Suppressor macrophage treated with lipopolysaccharide for 1 hour (primary cell): ENCODE measurements around the gene SHC1.

Experiments used
- DNase-seq, 3 donors: peaks; one replicate each; pipeline ENCODE4 v3.0.0-alpha.2; 2020 to 2022

The SHC1 gene, protein sequence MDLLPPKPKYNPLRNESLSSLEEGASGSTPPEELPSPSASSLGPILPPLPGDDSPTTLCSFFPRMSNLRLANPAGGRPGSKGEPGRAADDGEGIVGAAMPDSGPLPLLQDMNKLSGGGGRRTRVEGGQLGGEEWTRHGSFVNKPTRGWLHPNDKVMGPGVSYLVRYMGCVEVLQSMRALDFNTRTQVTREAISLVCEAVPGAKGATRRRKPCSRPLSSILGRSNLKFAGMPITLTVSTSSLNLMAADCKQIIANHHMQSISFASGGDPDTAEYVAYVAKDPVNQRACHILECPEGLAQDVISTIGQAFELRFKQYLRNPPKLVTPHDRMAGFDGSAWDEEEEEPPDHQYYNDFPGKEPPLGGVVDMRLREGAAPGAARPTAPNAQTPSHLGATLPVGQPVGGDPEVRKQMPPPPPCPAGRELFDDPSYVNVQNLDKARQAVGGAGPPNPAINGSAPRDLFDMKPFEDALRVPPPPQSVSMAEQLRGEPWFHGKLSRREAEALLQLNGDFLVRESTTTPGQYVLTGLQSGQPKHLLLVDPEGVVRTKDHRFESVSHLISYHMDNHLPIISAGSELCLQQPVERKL

DNA sequence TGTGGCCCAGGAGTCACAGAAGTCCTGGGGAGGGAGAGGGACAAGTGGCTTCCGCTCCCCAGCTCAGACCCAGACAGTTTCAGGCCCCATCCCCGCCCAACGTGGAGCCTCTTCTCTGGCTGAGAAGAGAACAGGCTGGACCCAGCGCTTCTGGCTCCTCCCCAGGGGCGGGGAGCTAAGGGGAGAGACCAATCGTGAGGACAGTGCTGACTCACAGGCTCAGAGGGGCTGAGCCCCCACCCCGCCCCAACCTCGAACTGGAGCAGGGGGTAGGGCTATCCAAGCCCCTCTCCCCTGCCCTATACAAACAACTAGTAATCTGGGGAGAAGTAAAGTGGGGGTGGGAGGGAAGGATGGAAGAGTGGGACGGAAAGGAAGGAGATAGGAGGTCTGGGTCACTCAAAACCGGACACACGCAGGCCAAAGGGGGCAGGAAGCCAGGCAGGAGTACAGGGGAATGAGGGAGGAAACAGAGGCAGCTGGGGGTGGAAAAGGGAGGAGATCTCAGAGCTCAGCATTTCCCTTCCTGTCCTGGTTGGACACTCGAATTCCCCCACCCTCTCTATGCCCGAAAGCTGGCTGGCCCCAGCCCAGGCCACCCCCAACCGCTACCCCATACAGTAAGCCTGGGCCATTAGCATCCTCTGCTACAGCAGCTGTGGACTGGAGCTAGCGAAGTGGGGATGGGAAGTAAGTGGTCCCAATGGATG lies at the start of gene SHC1:
SHC1 (minus strand) TSS at position 117 of the 710 bp plus-strand sequence. CDS start 221 bp downstream, outside the sequence.
- DNase-seq = peak; percentile 67 to 82 (median 77)

DNA sequence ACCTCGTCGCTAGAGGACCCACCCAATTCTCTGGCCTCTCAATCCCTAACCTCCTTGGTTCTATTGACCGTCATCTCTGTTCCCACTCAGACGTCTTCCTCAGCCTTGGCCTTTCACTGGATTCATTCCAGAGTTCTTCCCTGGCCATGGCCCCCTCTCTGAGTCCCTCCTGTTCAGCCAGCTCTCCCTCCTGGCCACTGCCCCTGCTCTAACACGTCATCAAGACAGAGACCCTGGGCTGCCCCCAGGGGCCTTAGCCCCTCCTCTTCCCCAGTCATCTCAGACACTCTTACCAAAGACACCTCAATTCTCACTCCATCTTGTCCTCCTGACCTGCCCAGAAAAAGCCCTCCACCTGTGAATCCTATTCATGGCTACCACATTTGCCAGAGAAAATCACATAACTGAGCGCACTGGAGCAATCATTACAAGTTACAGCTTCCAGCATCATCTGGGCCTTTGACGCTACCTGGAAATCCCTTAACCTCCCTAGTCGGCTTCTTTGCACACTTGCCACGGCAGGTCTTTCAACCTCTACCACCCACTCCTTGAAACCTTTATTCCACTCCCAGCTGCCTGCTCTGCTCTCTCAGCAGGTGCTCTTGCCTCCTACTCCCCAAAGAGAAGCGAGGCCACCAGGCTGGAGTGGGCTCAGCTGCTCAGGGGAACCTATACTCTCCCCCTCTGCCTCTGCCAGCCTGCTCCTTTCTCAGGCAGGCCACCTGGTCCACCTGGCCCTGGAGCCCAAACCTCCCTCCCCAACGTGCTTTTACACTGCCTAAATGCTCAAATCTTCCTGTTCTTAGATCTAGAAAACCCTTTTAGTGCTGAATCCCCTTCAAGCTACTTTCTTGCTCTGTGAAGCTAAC lies 49.1 kb upstream of the SHC1 start:
- no peak for DNase-seq

DNA sequence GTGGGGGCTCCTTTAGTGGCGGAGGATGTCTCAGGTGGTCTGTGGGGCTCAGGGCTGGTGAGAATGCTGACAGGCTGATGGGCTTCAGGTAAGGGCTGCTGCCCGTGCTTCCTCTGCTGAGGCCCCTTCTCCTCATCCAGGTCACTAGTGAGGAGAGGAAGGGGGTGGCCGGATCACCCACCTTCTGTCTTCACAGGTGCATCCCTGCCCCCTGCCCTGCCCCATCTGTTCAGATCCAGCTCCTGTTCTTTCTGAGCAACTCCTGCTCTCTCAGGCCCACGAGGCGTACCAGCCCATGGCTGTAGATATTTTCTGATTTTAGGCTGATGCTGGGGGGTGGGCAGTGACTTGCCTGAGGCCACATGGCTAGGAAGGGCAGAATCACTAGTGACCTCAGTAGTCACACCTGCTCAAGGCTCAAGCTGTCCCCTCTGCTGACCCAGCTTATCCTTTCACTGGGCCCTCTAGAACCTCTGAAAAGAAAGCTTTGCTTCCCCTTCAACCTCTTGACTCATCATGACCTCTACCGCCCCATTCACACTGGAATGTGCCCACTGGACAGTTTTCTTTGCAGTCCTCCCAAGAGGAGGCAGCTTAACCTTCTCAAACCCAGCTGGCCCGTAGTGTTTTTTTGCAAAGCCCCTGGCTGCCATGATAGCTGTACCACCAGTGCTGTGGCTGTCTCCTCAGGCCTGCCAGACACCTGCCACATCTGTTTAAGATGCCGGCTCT lies 48.2 kb upstream of the SHC1 start:
- DNase-seq = peak in 2 of 3 donors; percentile 51 to 55

DNA sequence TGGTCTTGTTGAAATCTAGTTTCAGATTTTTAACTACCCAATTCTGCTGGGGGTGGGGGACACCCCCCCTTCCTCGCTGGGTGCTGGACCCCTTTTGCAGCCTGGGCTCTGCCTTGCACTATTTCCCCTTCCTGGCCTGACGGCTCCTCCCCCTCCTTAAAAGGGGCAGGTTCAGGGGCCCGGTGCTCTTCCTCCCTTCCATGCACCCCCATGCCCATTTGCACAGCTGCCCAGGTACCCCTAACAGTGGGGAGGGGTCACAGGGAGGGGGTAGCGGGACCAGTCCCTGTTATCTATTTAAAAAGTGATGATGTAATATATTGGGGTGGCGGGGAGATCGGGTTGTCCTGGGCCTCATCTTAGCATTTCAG lies 47.4 kb upstream of the SHC1 start:
- DNase-seq = no peak

DNA sequence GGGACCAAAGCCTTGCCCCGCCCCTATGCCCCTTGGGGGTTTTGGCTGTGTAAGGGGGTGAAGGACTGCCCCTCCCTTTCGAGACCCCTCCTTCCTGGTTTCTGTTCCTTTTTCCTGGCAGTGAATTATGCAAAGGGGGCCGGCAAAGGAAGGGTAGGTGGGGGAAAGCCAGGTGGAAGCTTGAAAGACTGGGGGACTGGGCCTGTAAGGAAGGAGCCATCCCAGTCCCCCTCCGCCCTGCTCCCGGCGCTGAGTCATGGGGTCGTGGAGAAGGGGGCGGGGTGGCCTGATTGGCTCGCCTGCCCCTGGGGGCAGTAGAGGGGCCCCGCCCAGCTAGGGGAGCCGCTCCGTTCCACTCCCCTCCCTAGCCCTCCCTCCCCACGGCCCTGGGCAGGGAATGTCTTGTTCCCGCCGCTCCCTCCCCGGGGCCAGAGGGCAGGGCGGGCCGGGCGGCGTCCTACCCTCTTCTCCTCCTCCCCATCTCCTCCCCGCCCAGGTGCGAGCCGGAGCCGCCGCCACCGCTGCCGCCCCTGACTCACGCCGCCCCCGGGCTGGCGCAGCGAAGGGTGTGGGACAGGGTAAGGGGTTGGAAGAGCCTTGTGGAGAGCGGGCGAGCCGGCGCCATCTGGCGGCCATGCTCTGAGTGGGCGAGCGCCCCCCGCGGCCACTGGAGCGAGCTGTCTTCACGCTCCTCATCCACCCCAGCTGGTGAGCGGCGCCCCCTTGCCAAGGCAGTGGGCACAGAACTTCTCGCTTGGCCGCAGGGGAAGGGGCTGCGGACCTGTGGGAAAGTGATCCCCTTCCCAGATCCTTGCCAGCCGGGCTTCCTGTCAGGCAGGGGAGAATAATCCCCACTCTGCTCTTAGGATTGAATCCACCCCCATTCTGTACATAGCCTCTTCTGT lies 46.7 kb upstream of the SHC1 start:
- DNase-seq = peak; percentile 88 to 94 (median 89)

DNA sequence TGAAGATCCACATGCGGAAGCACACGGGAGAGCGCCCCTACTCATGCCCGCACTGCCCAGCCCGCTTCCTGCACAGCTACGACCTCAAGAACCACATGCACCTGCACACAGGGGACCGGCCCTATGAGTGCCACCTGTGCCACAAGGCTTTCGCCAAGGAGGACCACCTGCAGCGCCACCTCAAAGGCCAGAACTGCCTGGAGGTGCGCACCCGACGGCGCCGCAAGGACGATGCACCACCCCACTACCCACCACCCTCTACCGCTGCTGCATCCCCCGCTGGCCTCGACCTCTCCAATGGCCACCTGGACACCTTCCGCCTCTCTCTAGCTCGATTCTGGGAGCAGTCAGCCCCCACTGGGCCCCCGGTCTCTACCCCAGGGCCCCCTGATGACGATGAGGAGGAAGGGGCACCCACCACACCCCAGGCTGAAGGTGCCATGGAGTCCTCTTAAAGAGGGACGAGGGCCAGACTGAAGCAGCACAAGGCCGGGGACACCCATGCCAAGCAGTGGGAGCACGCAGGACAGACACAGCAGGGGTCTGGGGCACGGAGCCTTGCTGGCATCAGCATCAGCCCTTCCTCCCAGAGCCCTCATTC lies 45.8 kb upstream of the SHC1 start:
- no peak for DNase-seq

DNA sequence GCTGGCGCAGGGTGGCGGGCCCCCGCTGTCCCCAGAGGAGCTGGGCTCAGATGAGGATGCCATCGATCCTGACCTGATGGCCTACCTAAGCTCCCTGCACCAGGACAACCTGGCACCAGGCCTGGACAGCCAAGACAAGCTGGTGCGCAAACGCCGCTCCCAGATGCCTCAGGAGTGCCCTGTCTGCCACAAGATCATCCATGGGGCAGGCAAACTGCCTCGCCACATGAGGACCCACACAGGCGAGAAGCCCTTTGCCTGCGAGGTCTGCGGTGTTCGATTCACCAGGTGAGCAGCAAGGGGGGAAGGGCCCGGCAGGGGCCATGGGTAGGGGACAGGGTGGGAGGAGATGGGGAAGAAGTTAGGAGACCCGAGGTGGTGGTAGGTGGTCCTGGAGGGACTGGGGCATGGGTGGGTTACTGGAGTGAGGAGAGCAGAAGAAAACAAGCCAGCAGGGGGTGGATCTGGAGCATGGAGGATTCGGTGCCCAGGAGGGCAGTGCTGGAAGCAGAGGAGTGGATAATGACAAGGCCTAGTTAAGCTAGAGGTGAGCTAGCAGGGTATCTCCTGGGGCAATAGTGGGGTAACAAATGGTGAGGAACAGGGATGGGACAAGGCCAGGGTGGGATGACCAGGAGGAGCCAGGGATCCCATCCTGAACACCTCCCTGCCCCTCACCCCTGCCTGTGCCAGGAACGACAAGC lies 45.1 kb upstream of the SHC1 start:
- no peak for DNase-seq

DNA sequence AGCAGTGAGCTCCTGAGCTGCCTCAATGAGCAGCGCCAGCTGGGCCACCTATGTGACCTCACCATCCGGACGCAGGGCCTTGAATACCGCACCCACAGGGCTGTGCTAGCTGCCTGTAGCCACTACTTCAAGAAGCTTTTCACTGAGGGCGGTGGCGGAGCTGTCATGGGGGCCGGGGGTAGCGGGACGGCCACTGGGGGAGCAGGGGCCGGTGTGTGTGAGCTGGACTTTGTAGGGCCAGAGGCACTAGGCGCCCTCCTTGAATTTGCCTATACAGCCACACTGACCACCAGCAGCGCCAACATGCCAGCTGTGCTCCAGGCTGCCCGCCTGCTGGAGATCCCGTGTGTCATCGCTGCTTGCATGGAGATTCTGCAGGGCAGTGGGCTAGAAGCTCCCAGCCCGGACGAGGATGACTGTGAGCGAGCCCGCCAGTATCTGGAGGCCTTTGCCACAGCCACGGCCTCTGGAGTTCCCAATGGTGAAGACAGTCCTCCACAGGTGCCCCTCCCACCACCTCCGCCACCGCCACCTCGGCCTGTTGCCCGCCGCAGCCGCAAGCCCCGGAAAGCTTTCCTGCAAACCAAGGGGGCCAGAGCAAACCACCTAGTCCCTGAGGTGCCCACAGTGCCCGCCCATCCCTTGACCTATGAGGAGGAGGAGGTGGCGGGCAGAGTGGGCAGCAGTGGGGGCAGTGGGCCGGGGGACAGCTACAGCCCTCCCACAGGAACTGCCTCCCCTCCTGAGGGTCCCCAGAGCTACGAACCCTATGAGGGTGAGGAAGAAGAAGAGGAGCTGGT lies 44.4 kb upstream of the SHC1 start:
- no peak for DNase-seq

DNA sequence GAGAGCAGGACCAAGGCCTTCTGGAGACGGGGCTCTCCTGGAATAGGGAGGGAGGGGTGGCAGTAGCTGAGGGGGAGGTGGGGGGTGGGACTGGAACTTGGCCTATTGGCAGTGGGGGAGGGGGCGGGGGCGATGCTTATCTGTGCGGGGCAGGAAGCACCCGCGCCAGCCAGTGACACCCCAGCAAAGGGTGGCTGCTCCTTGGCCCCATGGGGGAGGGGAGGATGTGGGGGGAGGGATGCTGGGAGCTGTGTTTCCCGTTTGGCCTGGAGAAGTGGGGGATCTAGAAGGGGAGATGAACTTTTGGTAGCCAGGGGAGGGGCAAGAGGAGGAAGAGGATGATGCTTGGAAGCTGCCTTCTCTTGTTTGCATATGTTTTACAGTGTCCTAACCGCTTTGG lies 43.1 kb upstream of the SHC1 start:
- no peak for DNase-seq

DNA sequence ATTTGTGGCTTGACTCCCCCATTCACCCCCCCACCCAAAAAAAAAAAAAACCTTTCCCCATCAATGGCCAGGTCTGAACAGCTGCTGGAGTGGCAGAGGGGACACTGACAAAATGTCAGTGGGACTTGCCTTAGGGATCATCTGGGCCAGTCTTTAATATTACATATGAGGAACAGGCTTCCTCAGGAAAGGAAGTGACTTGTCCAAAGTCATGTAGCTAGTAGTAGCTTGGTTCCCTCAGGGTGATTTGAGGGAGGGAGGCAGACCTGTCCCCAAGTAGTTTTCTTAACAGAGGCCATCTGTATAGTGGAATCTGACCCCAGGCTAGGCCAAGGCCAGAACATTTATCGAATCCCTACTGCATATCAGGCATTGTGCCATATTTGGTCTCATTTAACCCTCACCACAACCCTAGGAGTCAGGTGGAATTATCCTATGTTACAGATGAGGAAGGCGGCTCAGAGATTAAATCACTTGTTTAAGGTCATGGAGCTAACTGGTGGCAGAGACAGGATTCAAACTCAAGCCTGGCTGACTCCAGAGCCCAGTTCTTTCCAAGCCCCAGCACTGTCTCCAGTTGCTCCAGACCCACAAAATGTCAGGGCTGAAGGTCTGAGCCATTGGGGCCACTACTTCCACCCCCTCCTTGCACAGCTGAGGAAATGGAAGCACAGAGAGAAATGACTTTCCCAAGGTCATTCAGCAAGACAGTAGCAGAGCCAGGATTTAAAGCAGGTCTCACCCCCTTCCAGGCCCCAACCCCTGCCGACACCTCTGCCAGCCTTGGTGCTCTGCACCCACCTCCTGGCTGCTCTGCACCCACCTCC lies 42.4 kb upstream of the SHC1 start:
- peak; percentile 48 to 58 (median 57) for DNase-seq

DNA sequence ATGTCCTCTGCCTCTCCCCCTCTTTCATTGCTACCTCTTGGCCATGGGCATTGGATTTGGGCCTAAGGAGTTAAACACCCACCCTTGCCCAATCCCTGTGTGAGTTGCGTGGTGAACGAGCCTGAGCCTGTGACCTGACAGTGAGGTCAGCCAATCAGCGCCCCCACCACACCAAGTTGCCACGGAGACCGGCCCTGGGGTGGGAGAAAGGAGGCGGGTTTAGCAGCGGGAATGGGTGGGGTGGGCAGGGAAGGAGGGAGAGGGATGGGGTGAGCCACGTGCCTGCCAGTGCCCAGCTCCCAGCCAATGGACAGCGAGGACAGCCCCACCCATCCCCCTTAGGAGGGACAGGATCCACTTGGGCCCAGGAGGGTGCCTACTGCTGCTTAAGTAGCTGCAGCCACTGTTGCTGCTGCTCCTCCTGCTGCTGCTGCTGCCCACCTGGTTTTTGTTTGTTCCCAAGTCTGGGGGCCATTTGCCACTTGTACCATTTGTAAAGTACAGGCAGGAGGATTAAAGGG lies 41.5 kb upstream of the SHC1 start:
- peak; percentile 56 to 72 (median 58) for DNase-seq

DNA sequence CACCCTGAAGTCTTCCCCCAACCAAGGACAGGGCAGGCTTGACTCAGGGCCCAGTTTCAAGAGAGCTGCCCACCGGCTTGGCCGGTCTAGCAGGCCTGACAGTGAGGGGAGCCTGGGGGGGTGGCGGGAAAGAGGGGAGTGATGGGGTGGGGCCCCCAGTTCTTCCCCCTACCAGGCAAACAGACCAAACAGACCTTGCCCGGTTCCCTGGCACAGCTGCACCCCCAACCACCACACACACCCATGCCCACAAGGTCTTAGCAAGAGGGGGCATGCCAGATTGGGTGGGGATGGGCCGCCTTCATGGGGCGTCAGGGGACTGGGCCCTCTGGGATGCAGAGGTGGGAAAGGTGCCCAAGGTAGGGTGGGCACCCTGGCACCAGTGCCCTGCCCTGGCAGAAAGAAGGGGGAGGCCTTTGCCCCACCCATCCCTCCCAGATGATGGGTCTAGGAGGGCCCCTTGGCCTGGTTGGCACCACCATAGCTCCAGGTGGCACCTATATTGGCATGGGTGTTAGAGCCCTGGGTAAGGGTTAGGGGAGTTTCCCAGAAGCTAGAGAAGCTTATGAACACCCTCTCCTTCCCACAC lies 41.0 kb upstream of the SHC1 start:
- no peak for DNase-seq

DNA sequence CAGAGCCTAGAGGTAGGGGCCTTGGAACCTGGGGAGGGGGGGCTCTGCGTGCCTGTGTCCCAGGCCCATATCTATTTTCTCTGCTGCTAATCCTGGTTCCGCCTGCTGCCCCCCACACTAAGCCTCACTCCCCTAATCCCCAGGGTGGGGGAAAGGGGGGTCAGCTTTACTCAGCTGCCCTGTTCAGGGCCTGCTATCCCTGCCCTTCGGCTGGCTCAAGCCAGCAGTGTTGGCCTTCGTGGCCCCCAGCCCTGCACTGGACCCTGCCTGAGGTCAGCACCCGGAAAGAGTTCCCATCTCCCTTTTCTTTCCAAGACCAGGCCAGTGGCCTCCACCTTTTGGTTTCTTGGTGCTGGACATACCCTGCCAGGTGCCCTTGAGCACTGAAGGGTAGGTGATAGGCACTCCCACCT lies 40.5 kb upstream of the SHC1 start:
- DNase-seq = no peak

DNA sequence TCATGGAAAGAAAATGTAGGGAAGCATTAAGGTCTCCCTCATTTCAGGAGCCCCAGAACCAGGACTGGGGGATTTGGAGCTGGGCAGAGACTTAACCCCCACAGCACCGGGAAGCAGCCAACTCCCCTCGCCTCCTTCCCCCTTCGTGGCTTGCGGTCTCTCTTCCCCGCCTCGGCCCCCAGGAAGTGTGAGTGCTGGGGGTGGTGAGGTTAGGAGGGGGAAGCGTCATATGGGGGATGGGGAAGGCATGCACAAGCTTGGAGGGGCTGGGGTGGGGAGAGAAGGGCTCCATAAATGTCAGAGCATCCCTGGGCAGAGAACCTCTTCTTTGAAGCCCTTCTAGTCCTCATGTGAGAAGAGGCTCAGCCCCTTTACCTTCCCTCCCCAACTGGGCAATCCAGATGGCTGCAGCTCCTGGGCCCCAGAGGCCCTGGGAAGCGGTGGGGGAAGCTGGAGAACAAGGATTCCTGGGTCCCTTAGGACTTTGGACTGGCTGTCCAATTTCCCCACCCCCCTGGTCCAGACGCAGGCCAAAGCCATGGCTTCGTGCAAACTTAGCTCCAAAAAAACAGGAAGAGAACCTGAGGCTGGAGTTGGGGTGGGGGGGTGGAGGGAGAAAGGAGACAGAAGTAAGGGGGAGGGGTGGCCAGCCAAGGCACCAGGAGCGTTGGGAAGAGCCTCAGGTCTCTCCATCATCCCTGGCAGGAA lies 39.8 kb upstream of the SHC1 start:
- no peak for DNase-seq

DNA sequence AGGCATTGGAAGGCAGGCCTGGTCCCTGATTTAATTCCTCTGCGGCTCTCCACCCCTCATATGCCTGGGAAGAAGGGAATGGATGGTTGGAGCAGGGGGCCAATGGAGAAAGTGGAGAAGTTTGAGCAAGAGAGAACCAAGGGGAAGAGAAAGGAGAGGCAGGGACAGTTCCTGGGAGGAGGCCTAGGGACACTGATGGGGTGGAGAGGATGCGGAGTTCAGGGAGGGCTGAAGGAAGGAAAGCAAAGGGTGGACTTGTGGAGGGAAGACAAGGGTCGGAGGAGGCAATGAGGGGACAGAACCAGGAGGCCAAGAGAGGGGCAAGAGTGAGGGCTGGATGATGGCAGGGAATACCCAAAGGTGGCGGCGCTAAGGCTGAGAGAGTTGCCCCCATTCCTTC lies 39.2 kb upstream of the SHC1 start:
- DNase-seq = no peak

DNA sequence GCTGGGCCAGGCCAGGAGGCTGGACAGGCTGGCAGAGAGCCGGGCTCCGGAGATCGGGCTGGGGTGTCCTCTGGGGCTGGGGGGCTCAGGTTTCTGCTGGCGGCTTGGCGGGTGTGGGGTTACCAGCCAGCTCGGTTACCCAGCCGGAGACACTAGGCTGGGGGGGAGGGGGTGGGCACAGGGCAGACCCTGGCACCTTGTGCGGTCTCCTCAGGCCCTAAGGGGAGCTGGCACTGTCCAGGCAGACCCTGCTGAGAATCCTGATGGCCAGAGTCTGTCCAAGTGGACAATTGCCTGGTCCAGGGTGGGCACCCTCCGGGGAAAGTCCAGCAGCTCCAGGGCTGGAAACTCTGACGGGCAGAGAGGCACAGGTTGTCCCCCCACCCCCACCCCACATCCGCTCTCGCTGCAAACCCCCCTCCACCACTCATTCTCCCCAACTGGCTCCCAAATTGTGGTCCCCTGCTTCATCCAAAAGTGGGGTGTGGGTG lies 38.7 kb upstream of the SHC1 start:
- DNase-seq = no peak
